ENCODE data around the gene RPA1. TPM values are rescaled to one million over a fixed set of nuclear protein-coding genes. Genes with fewer than 3 reads are reported as not detected.

RPA1 gene
- total and polyA plus RNA-seq, 9 of the 15 experiments (the other 6 are each of a cell fraction or from before 2014, with no cell fraction given): 25.2 to 125 (median 47.4) TPM

GRCh38 chr17:1914661-1915083, 84.9 kb downstream of the RPA1 start (continued):
- TF ChIP-seq GMEB1 (CRISPR knock-in tag; IDR thresholded peaks at IDR 0.05): no peak
- TF ChIP-seq CHD7 (IDR thresholded peaks at IDR 0.05; ENCODE audit: low read depth, low read length): no peak
- TF ChIP-seq YY1 (IDR thresholded peaks at IDR 0.05; ENCODE audit: borderline replicate concordance in 1 of 3, control insufficient read depth in 1 of 3, extremely low read depth in 1 of 3, insufficient read depth in 3 of 3, insufficient read length in 1 of 3, insufficient replicate concordance in 2 of 3, low read depth in 1 of 3, low read length in 2 of 3): no peak
- no peak for TF ChIP-seq FOXP1 (CRISPR knock-in tag; IDR thresholded peaks at IDR 0.05)
- no peak for TF ChIP-seq BCL6 (CRISPR knock-in tag; IDR thresholded peaks at IDR 0.05)
